ENCODE results near the gene CST8.

CST8 gene

DNA sequence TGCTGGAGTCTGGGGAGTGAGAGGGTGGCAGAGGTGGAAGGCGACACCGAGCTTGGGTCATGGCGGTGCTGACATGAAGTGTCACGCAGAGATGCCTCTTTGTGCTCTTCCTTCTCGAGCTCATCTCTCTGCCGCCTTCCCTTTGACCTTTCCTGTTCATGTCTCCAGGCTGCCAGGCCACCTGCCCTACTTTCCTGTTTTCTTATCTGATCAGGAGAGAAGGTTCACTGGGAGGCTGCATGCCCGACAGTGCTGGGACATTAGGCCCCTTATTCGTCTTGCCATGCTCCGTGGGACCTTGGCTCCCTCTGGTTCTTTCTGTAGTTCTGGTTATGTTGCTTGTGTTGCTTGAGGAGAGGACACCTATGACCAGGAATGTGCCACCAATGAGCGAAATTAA is 33.2 kb downstream of the CST8 start:
- no peak for DNase-seq (ENCODE audit: low read depth, low spot score)

DNA sequence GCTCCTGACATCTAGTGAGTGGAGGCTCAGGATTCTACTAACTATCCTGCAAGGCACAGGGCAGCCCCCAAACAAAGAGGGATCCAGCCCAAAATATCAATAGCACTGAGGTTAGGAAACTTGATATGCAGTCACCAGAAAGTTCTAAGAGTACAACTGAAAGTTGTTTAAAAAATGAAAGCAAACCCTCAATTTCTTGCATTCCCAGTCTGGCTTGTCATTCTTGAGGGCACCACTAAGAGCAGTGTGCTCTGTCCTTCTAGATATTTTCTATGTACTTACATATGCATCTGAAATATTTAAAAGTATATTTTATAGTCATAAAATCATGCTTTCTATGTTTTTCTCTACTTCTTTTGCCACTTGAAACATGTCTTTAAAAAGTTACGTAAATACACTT is 35.9 kb downstream of the CST8 start:
- no peak for DNase-seq (ENCODE audit: low read depth, low spot score)

DNA sequence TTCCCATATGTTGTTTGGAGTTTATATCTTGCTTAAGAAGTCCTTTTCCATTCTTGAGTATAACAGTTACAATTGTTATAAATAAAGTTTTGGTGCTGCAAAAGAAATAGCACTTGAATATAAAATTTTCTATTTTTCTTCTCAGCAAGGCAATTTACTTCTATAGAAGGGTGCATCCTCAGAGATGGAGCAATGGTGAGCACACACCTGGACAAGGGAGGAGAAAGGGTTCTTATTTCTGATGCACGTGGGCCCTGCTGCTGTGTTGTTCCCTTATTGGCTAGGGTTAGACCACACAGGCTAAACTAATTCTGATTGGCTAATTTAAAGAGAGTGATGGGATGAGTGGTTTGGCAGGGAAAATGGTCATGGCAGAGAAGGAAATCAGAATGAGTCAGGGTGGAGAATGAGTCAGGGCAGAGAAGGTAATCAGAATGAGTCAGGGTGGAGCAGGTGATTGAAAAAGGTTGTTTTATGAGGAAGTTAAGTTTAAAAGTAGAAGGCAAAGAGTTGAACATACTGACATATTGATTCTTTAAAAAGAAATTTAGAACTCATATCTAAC is 38.0 kb downstream of the CST8 start:
- DNase-seq (ENCODE audit: low read depth, low spot score) = no peak

DNA sequence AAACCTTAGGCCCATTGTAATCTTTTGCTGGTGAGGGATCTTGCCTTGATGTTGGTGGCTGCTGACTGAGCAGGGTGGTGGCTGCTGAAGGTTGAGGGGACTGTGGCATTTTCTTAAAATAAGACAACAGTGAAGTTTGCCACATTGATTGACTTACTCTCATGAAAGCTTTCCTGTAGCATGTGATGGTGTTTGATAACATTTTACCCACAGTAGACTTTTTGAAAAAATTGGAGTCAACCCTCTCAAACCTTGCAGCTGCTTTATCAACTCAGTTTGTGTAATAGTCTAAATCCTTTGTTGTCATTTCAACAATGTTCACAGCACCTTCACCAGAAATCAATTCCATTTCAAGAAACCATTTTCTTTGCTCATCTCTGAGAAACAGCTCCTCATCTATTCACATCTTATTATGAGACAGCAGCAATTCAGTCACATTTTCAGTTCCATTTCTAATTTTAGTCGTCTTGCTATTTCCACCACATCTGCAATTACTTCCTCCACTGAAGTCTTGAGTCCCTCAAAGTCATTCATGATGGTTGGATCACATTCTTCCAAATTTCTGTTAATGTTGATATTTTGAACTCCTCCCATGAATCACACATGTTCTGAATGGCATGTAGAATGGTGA is 40.1 kb downstream of the CST8 start:
- DNase-seq (ENCODE audit: low read depth, low spot score) = no peak

DNA sequence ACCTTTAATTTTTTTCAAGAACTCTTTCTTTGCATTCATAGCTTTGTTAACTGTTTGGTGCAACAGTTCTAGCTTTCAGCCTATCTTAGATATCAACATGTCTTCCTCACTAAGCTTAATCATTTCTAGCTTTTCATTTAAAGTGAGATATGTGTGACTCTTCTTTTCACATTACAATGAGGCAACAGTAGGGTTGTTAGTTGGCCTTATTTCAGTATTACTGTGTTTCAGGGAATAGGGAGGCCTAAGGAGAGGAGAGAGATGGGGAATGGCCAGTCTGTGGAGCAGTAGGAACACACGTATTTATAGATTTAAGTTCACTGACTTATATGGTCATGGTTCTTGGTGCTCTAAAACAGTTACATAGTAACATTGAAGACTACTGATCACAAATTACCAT is 41.6 kb downstream of the CST8 start:
- no peak for DNase-seq (ENCODE audit: low read depth, low spot score)

DNA sequence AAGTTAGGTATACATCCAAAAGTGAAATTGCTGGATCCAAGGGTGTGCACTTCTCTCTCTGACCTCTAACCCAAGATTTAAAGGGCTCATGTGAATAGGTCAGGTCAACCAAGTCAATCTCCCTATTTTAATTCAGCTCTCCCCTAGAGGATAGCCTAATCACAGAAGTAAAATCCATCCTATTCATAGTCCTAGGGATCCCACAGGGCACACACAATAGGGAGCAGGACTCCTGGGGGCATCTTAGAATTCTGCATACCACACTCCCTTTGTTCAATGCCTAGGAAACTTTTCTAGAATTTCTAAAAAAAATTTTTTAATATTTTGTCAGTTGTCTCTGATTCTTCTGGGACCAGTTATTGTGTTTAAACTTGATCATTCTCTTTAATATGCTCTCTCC is 42.2 kb downstream of the CST8 start:
- no peak for DNase-seq (ENCODE audit: low read depth, low spot score)

DNA sequence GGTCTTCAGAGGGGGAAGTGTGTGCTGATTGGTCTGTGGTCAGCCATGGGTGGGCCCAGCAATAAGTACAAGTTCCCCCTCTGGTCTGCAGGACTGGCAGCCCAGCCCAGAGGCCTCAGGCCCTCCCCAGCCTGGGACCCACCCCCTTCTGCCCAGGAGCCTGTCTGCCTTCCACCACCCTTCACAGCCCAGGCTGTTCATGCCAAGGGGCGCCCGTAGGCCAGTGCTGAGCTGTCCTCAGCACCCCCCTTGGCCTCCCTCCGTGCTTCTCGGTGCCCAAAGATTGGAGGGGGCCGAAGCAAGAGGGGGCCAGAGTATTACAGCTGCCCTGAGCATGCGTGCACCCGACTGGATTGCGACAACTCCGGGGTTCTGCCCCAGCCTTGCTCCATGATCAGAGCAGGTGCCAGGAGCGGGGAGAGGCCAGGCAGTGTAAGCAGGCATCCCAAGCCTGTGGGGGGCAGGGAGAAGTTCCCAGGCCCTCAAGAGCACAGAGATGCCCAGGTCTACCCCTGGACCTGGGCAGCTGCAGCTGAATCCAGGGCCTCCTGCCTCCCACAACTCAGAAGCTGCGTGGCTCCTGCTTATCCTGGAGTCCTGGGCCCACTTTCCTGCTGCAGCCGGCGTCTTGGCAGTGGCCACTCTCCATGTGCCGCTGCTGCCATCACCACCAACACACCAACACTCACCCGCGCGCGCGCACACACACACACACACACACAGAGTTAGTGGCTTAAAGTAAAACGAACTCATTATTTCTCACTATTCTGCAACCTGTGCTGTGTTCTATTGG is 44.1 kb downstream of the CST8 start:
- DNase-seq (ENCODE audit: low read depth, low spot score) = no peak

DNA sequence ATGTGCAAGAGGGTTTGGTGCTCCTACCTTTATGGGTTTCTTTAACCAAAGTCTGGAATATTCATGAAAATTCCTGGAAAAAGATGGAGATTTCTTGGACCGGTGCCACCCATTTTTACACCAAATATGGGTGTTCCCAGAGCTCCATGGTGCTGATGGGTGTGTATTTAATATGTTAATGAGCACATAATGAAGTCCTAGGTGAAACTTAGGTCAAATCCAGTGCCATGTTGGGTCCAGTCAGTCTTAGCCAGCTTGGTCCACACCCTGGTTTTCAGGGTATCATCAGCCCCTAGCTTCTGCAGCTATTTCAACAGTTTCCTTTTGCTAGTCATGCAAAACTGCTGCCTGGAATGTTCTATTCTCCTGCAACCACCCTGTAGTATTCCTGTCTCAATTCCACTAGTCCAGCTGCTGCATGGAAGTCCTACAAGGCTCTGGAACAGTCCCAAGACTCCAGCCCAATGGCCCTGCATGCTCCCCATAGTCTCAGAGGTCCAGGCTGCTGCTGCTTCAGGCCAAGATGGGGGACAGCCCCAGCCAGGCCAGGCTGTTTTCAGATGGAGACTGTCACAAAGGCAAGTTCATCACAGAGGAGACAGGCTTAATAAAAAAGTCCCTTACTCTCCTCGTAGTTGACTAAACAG is 45.5 kb downstream of the CST8 start:
- no peak for DNase-seq (ENCODE audit: low read depth, low spot score)

DNA sequence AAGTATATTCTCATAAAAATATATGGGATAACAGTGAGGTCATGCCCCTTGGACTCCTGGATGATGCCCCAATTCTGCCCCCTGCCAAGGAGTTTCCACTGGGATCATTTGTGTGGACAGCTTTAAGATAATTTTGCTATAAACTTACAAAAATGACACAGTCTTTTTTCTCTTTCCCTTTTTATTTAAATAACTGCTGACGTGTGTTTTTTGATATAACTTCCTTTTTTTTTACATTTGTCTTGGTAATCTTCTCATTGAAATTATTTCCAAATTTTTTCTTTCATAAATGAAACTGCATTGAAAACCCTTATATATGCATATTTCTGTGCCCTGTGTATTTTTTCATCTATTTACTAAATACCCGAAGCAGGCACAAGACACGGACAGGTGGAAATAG is 46.1 kb downstream of the CST8 start:
- no peak for DNase-seq (ENCODE audit: low read depth, low spot score)

DNA sequence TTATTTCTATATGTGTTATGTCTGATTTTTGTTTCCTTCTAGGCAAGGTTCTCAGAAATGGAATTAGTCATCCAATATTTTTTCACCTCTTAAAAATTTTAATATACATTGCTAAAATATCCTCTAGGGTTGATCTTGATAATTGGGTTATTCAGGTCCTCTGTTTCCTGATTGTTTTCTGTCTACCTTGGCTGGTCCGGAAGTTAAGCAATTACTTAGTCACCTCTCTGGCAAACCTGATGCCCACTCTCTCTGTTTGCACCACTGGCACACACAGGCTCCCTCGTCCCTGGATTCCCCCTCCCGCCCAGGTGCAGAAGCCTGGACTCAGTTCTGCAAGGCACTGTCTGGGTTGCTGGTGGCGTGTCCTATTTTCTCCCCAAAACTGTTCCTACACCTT is 49.7 kb downstream of the CST8 start:
- no peak for DNase-seq (ENCODE audit: low read depth, low spot score)

DNA sequence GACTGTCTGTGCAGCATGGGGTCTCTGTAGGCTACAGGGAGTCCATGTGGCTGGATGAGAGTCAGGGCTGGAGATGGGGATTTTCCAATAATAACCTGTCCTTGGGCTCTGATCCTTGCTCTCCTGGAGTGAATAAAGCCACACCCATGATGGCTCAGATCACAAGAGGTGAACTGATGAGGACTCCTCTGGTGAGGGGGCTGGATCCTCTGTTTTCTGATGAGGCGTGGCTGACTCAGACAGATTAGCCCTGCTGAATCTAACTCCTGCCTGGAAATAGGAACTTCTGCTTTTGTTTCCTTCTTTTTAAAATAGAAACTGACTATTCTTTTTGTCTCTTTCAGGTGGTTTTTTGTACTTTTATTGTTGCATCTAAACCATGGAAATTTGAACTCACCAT is 50.4 kb downstream of the CST8 start:
- DNase-seq (ENCODE audit: low read depth, low spot score) = no peak

DNA sequence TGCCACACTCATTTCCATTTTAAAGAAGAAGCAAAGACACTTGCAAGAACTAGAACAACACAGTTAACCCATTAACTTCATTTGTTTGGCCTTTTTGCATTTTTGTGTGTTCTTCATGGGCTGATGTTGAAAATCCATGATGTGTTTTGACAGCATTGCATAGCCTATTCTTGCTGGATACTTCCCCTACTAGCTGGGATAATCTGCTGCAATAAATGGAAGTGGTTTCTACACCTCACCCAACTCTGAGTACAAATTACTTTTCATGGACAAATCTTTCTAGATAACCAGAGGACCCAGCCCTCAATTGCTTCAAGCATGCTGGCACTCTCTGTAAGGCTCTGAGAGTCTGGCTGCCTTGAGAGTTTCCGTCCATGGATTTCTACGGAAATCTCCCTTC is 50.9 kb downstream of the CST8 start:
- no peak for DNase-seq (ENCODE audit: low read depth, low spot score)

DNA sequence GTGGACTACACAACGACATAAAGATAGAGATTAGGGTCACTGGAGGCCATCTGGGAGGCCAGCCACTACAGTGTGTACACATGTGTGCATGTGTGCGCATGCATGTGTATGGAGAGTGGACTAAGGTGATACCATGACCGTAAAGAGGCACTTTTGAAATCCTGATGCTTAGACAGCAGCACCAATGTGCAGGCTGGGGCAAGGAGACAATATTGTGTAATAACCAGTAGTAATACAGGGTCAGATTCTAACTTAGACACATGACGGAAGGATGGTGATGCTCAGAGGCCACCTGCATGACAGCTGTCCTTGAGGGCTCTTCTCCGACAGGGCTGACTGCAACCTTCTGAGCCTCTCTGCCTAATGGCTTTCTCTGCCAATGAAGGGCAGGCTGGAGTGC is 51.9 kb downstream of the CST8 start:
- no peak for DNase-seq (ENCODE audit: low read depth, low spot score)

DNA sequence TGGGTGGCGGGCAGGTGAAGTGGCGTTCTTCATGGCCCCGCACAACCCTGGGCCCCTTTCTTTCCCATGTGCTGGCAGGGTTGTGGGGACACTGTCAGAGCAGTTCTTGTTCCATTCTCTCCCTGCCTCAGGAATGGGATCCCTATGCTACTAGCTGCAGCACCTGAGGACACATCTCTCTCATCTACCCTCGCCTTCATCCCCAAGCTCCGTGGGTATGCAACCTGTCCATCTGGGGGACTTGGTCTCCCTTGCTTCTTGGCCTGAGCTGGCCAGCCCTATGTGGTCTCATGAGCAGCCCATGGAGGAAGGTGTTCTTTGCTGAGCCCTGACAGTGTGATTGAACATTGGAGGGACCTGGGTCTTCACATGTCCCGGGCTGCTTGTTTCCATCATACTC is 53.2 kb downstream of the CST8 start:
- DNase-seq (ENCODE audit: low read depth, low spot score) = no peak
